Peyer's patch (tissue), 4 donors: ENCODE results near the gene LCA5. TPM values are rescaled to one million over a fixed set of nuclear protein-coding genes. Genes with fewer than 3 reads are reported as not detected.

Experiments
- DNase-seq, 3 donors: peaks; one replicate each; pipeline ENCODE4 v3.0.0-alpha.2; 2017 to 2019
- H3K27ac ChIP-seq, 4 donors: fragments of 200-600 bp; sonication (generic); one replicate each; pipeline ENCODE4 v1.5.1; 2016 to 2019
- H3K27me3 ChIP-seq, 2 donors: fragments of 200-600 bp; sonication (generic); one replicate each; pipeline ENCODE4 v1.5.1; 2019
- H3K36me3 ChIP-seq, 3 donors: fragments of 200-600 bp; sonication (generic); one replicate each; pipeline ENCODE4 v1.5.1; 2016 to 2019
- H3K4me1 ChIP-seq, 4 donors: fragments of 200-600 bp; sonication (generic); one replicate each; pipeline ENCODE4 v1.5.1; 2016 to 2019
- H3K4me3 ChIP-seq, 4 donors: fragments of 200-600 bp; sonication (generic); 1 replicate in 3 of 4; 2 replicates in 1 of 4; pipeline ENCODE4 v1.5.1; 2016 to 2019; ENCODE audit warnings: mild to moderate bottlenecking in 1 of 4
- H3K9me3 ChIP-seq, 4 donors: fragments of 200-600 bp; sonication (generic); one replicate each; pipeline ENCODE4 v1.5.1; 2016 to 2019; ENCODE audit warnings: mild to moderate bottlenecking in 1 of 4
- CTCF ChIP-seq, 6 experiments: fragments of 450-650 bp in 4 of 6; fragments of 200-600 bp in 2 of 6; sonication (generic) in 1 of 6; IDR thresholded peaks; one replicate each; pipeline ENCODE4 v1.5.1; 2017 to 2019; ENCODE audit warnings: antibody characterized with exemption in 6 of 6, mild to moderate bottlenecking in 3 of 6, moderate library complexity in 1 of 6
- POLR2A ChIP-seq, 2 donors: fragments of 450-650 bp; IDR thresholded peaks; one replicate each; pipeline ENCODE4 v1.5.1; 2017; ENCODE audit warnings: antibody characterized with exemption in 2 of 2, mild to moderate bottlenecking in 2 of 2, moderate library complexity in 2 of 2
- total RNA-seq, 4 donors: library from RNA; depleted of rRNA; stranded (reverse); fragments of >200 nt; gene quantifications; one replicate each; pipeline ENCODE4 v1.1.0, GENCODE V29; 2016

The LCA5 gene
- total RNA-seq, 4 donors from 2014 or later, result 0.88 to 5.0 (median 2.0) TPM

DNA sequence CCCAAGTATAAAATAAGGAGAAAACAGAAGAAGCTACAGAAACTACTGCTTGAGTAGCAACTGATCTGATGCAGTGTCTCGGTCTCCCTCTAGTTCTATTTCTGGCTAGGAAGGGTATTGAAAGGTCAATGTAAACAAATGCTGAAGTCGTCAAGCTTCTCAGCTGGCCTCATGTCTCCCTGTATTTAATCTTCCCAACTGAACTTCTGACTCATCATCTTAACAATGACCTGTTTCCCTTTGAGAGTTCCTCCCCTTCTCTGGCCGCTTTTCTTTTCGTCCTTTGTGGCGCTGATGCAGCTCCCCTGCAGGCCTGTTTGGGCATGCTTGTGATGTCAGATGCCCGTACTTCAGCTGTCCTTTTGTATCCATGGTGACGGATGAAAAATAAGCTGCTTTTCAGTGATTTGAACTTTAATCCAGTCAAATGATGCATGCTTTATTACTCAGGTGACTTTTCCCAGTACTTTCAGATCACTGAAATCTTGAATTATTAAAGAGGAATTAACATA, 7.8 kb upstream of the LCA5 start:
- Histone ChIP-seq H3K4me3 (peak overlapping the region in 1 of 4 donors; percentile 28), H3K27ac (peak overlapping the region in 3 of 4 donors; percentile 3 to 73 (median 47)), H3K9me3 (no peaks in the 10 kb centered on the region), H3K36me3 (no peaks in the 10 kb centered on the region), H3K4me1 (no peaks in the 10 kb centered on the region), H3K27me3 (no peaks in the 10 kb centered on the region)
- peak in 2 of 3 donors; percentile 56 to 71 for DNase-seq
- TF ChIP-seq POLR2A (IDR thresholded peaks at IDR 0.05) (no peak), CTCF (IDR thresholded peaks at IDR 0.05) (peak in 4 of 6 experiments; percentile 27 to 55 (median 55))

DNA sequence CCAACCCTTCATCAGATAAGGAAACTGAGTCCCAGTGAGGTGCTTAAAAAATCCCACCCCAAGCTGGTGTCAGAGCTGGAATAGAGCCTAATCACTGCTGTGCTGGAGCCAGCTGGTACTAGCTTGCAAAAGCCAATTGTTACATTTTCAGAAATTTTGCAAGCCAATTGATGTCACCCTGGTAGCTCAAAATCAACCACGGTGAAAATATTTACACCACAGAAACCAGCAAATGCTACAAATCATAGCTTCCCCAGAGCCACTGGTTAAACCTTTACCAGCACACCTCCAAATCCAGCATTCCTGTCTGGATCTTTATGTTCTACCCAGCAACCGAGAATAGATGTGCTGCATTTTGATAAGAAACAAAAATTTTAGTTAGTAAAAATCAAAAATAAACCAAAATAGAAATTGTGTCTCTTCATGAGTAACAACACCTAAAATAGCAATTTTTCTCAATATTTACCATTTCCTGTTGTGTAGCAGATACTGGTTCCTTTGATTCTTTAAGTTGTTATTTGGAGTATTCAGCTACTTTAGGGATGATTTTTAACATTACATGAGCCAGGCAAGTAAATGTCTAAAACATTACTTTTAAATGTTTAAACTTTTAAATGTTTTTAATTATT, 7.2 kb upstream of the LCA5 start:
- no peak for DNase-seq
- H3K4me3 ChIP-seq, result no peak overlapping the region
- no peaks in the 10 kb centered on the region for H3K27me3 ChIP-seq
- no peaks in the 10 kb centered on the region for H3K36me3 ChIP-seq
- H3K4me1 ChIP-seq, result no peaks in the 10 kb centered on the region
- H3K9me3 ChIP-seq, result no peaks in the 10 kb centered on the region
- H3K27ac ChIP-seq, result peak overlapping the region in 3 of 4 donors; percentile 18 to 73 (median 47)
- TF ChIP-seq POLR2A (IDR thresholded peaks at IDR 0.05), result no peak
- no peak for TF ChIP-seq CTCF (IDR thresholded peaks at IDR 0.05)

DNA sequence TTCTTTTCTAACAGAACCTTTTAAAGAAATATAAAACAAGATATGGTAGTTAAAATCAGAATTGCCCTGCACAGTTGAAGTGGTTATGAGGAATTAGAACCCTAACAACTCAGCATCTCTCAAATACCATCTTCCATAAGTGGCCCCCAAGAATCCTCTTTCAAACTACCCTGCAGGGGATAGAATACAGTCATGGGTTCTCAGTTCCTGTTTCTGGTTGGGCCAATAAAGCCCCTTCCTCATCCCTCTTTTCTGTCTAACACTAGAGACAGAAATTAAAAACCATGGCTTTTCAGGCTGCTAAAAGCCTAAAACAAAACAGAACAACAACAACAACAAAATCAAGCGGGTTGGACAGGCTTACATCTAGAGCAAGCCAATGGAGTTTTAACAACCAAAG, 6.7 kb upstream of the LCA5 start:
- H3K27me3 ChIP-seq, result no peaks in the 10 kb centered on the region
- H3K4me1 ChIP-seq, result no peaks in the 10 kb centered on the region
- peak overlapping the region in 1 of 4 donors; percentile 73 for H3K27ac ChIP-seq
- H3K9me3 ChIP-seq, result no peaks in the 10 kb centered on the region
- H3K36me3 ChIP-seq, result no peaks in the 10 kb centered on the region
- DNase-seq, result no peak
- TF ChIP-seq POLR2A (IDR thresholded peaks at IDR 0.05) (no peak), CTCF (IDR thresholded peaks at IDR 0.05) (no peak)
- H3K4me3 ChIP-seq, result no peak overlapping the region

GRCh38 chr6:79543411-79543810, 6.2 kb upstream of the LCA5 start:
- no peaks in the 10 kb centered on the region for H3K9me3 ChIP-seq
- H3K27me3 ChIP-seq, result no peaks in the 10 kb centered on the region
- no peak overlapping the region for H3K4me3 ChIP-seq
- TF ChIP-seq CTCF (IDR thresholded peaks at IDR 0.05) (no peak), POLR2A (IDR thresholded peaks at IDR 0.05) (no peak)
- H3K27ac ChIP-seq, result no peak overlapping the region
- H3K36me3 ChIP-seq, result no peaks in the 10 kb centered on the region
- no peak for DNase-seq
- H3K4me1 ChIP-seq, result no peaks in the 10 kb centered on the region

DNA sequence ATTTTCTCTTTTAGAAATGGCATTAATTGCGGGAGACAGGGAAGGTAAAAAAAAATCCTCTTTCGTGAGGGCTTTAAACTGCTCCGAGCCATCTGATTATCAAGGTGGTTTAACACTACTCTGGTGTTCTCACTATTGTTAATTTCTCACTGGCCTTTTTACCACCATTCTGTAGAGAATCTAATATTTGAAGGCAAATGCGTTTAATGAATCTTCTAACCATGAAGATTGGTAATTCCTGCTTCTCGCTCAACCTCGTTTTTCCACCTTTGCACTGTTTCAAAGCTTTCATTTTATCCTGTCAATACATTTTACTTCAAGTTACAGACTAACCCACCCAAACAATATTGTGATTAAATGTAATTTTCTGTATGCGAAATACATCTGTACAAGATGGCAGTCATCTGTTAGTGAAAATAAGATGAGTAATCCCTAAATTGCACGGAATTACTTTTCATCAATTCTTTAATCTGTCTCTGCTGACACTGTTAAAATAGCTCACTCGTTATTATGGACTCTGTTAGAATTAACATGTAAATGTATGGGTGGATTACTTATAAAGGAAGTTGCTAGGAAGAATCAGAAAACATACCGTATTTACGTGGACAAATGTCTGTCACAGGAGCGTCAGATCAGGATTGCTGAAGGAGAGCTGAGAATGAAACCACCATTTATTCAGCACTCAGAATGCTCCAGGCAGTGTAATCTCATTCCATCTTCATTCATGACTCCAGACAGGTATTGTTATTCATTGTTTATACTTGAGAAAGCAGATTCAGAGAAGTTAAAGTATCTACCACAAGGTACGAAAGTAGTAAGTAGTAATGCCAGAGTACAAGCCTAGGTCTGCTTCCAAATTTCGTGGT, 1.1 kb upstream of the LCA5 start:
- no peak for TF ChIP-seq POLR2A (IDR thresholded peaks at IDR 0.05)
- no peak for TF ChIP-seq CTCF (IDR thresholded peaks at IDR 0.05)
- DNase-seq, result no peak
- Histone ChIP-seq H3K27ac (peak overlapping the region in 2 of 4 donors; percentile 75 to 91), H3K4me1 (no peaks in the 10 kb centered on the region), H3K4me3 (peak overlapping the region; percentile 54 to 84 (median 70)), H3K27me3 (no peaks in the 10 kb centered on the region), H3K36me3 (no peaks in the 10 kb centered on the region), H3K9me3 (no peaks in the 10 kb centered on the region)
